Measurements from ENCODE around the gene ATP2B2. TPM values are rescaled to one million over a fixed set of nuclear protein-coding genes. Genes with fewer than 3 reads are reported as not detected.

Gene ATP2B2
- total RNA-seq, 1 donor from 2014 or later = 0.06 TPM

GRCh38 chr3:10289077-10289476, 216.3 kb downstream of the ATP2B2 start:
- intact Hi-C loops (cut with DNase I) = no loop called here
- no peak for TF ChIP-seq CTCF (IDR thresholded peaks at IDR 0.05)
- Histone ChIP-seq H3K9me3 (no peaks in the 10 kb centered on the region), H3K4me3 (no peak overlapping the region), H3K36me3 (peaks cover 27% of the 10 kb centered on the region), H3K27ac (no peak overlapping the region), H3K27me3 (no peaks in the 10 kb centered on the region), H3K4me1 (no peaks in the 10 kb centered on the region)
- DNase-seq = peak; percentile 44
- ATAC-seq = no peak

GRCh38 chr3:10288575-10288960, 216.8 kb downstream of the ATP2B2 start:
- intact Hi-C loops (cut with DNase I) = no loop called here
- Histone ChIP-seq H3K36me3 (peaks cover 30% of the 10 kb centered on the region), H3K27ac (no peak overlapping the region), H3K4me3 (no peak overlapping the region), H3K9me3 (no peaks in the 10 kb centered on the region), H3K27me3 (no peaks in the 10 kb centered on the region), H3K4me1 (no peaks in the 10 kb centered on the region)
- DNase-seq = peak; percentile 40
- no peak for TF ChIP-seq CTCF (IDR thresholded peaks at IDR 0.05)
- ATAC-seq = no peak

GRCh38 chr3:10287936-10288574, 217.3 kb downstream of the ATP2B2 start:
- intact Hi-C loops (cut with DNase I) = no loop called here

GRCh38 chr3:10286596-10287295, 218.6 kb downstream of the ATP2B2 start:
- intact Hi-C loops (cut with DNase I) = no loop called here
- H3K9me3 ChIP-seq = no peaks in the 10 kb centered on the region
- no peak for TF ChIP-seq CTCF (IDR thresholded peaks at IDR 0.05)
- no peaks in the 10 kb centered on the region for H3K4me1 ChIP-seq
- H3K27ac ChIP-seq = no peak overlapping the region
- DNase-seq (no peak), ATAC-seq (no peak)
- H3K36me3 ChIP-seq = peaks cover 47% of the 10 kb centered on the region
- no peaks in the 10 kb centered on the region for H3K27me3 ChIP-seq
- no peak overlapping the region for H3K4me3 ChIP-seq

More at GRCh38 chr3:10287936-10288574, 217.3 kb downstream of the ATP2B2 start:
- no peaks in the 10 kb centered on the region for H3K27me3 ChIP-seq
- H3K4me3 ChIP-seq = no peak overlapping the region
- no peaks in the 10 kb centered on the region for H3K4me1 ChIP-seq
- DNase-seq (no peak), ATAC-seq (no peak)
- H3K27ac ChIP-seq = no peak overlapping the region
- TF ChIP-seq CTCF (IDR thresholded peaks at IDR 0.05) = no peak
- H3K36me3 ChIP-seq = peaks cover 35% of the 10 kb centered on the region
- H3K9me3 ChIP-seq = no peaks in the 10 kb centered on the region

GRCh38 chr3:10286133-10286524, 219.3 kb downstream of the ATP2B2 start:
- Histone ChIP-seq H3K27ac (no peak overlapping the region), H3K27me3 (no peaks in the 10 kb centered on the region), H3K4me3 (no peak overlapping the region), H3K36me3 (peaks cover 49% of the 10 kb centered on the region), H3K9me3 (no peaks in the 10 kb centered on the region), H3K4me1 (no peaks in the 10 kb centered on the region)
- no peak for DNase-seq
- intact Hi-C loops (cut with DNase I) = no loop called here
- ATAC-seq = no peak
- TF ChIP-seq CTCF (IDR thresholded peaks at IDR 0.05) = no peak

All from upper lobe of right lung (tissue), 1 donor.